Neural progenitor cell (in vitro differentiated cells): ENCODE measurements around the gene SOX5. TPM values are rescaled to one million over a fixed set of nuclear protein-coding genes. Genes with fewer than 3 reads are reported as not detected.

ENCODE experiments used
- DNase-seq: peaks from one replicate; pipeline ENCODE4 v3.0.0-alpha.2; 2016; ENCODE audit warnings: low spot score
- H2AFZ ChIP-seq: fragments of 200-600 bp; sonication (generic); replicated peaks from 2 replicates; pipeline ENCODE4 v1.6.1; 2016; ENCODE audit warnings: antibody characterized with exemption
- H3F3A ChIP-seq: fragments of 200-600 bp; sonication (generic); 2 replicates; pipeline ENCODE4 v1.6.1; 2016; ENCODE audit warnings: antibody characterized with exemption, low read depth
- H3K27ac ChIP-seq: fragments of 200-600 bp; sonication (generic); 2 replicates; pipeline ENCODE4 v1.5.1; 2016; ENCODE audit warnings: mild to moderate bottlenecking
- H3K27me3 ChIP-seq: fragments of 200-600 bp; sonication (generic); 2 replicates; pipeline ENCODE4 v1.6.1; 2016; ENCODE audit warnings: mild to moderate bottlenecking, moderate library complexity
- H3K36me3 ChIP-seq: fragments of 200-600 bp; sonication (generic); 2 replicates; pipeline ENCODE4 v1.5.1; 2016
- H3K4me1 ChIP-seq: fragments of 200-600 bp; sonication (generic); 2 replicates; pipeline ENCODE4 v1.6.1; 2016; ENCODE audit warnings: mixed run types
- H3K4me2 ChIP-seq: fragments of 200-600 bp; sonication (generic); 2 replicates; pipeline ENCODE4 v1.6.1; 2016
- H3K4me3 ChIP-seq: fragments of 200-600 bp; sonication (generic); 2 replicates; pipeline ENCODE4 v1.5.1; 2016
- H3K79me2 ChIP-seq: fragments of 200-600 bp; sonication (generic); 2 replicates; pipeline ENCODE4 v1.6.1; 2016; ENCODE audit warnings: low read depth
- H3K9ac ChIP-seq: fragments of 200-600 bp; sonication (generic); 2 replicates; pipeline ENCODE4 v1.6.1; 2016
- H3K9me3 ChIP-seq: fragments of 200-600 bp; sonication (generic); 2 replicates; pipeline ENCODE4 v1.5.1; 2016; ENCODE audit warnings: low read depth
- H4K20me1 ChIP-seq: fragments of 200-600 bp; sonication (generic); 2 replicates; pipeline ENCODE4 v1.6.1; 2016; ENCODE audit warnings: low read depth
- H3K27ac Mint-ChIP-seq: 3 replicates; pipeline ENCODE4 v1.8.0; 2021; ENCODE audit warnings: mixed read lengths
- H3K27me3 Mint-ChIP-seq: 2 replicates; pipeline ENCODE4 v1.8.0; 2022; ENCODE audit warnings: low read depth, mild to moderate bottlenecking, inconsistent platforms, moderate library complexity, mixed read lengths; ENCODE audit not compliant: insufficient read depth
- H3K36me3 Mint-ChIP-seq: 3 replicates; pipeline ENCODE4 v1.8.0; 2021; ENCODE audit warnings: mixed read lengths
- H3K4me1 Mint-ChIP-seq: 3 replicates; pipeline ENCODE4 v1.8.0; 2021; ENCODE audit warnings: mixed read lengths
- H3K4me3 Mint-ChIP-seq: 3 replicates; pipeline ENCODE4 v1.8.0; 2021; ENCODE audit warnings: mild to moderate bottlenecking, moderate library complexity, mixed read lengths
- H3K9me3 Mint-ChIP-seq: 3 replicates; pipeline ENCODE4 v1.8.0; 2020; ENCODE audit warnings: mixed read lengths
- CTCF ChIP-seq: fragments of 200-600 bp; sonication (generic); IDR thresholded peaks from 2 replicates; pipeline ENCODE4 v1.5.1; 2017; ENCODE audit warnings: antibody characterized with exemption, mild to moderate bottlenecking
- EZH2 ChIP-seq: fragments of 200-600 bp; sonication (generic); IDR thresholded peaks from 2 replicates; pipeline ENCODE4 v1.6.1; 2017; ENCODE audit warnings: antibody characterized with exemption, mild to moderate bottlenecking, moderate library complexity
- EZH2phosphoT487 ChIP-seq: fragments of 200-600 bp; sonication (generic); IDR thresholded peaks from 2 replicates; pipeline ENCODE4 v1.6.1; 2017; ENCODE audit warnings: antibody characterized with exemption
- total RNA-seq: library from RNA; depleted of rRNA; stranded (reverse); fragments of >200 nt; gene quantifications from 2 replicates; pipeline ENCODE4 v1.2.3, GENCODE V29; 2015; ENCODE audit warnings: low replicate concordance

The SOX5 gene
- total RNA-seq, 1 donor from 2014 or later: 79.5 TPM

DNA sequence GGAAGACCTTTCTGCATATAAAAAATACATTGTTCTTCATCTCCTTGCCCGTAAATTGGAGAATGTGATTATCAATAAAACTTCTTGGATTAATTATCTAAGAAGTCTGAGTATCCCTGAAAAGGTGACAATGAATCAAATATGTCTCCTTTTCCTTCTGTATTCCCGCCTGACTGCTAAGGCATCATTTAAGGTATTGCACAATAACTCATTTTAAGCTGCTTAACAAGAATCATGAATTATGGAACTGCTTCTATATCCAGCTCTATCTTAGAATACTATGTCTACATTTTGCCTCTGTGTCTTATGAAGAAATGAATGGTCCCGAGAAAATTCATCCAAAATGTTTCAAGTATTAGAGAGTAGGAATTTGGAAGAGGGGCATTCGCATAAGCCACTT is 294.4 kb downstream of the SOX5 start:
- no peaks in the 10 kb centered on the region for H3K79me2 ChIP-seq
- H3K9me3 ChIP-seq: no peaks in the 10 kb centered on the region
- H3K27me3 ChIP-seq: no peaks in the 10 kb centered on the region
- Mint-ChIP-seq H3K9me3 (no peaks in the 10 kb centered on the region), H3K27ac (no peak overlapping the region), H3K4me3 (no peak overlapping the region), H3K4me1 (peaks cover 3% of the 10 kb centered on the region), H3K36me3 (peaks cover 8% of the 10 kb centered on the region), H3K27me3 (no peaks in the 10 kb centered on the region)
- H3K27ac ChIP-seq: no peak overlapping the region
- H3K36me3 ChIP-seq: no peaks in the 10 kb centered on the region
- no peaks in the 10 kb centered on the region for H3K4me1 ChIP-seq
- TF ChIP-seq CTCF (no peak), EZH2 (no peak)
- H3K9ac ChIP-seq: no peak overlapping the region
- no peak overlapping the region for H2AFZ ChIP-seq
- no peak for DNase-seq
- peaks cover 4% of the 10 kb centered on the region for H3F3A ChIP-seq
- no peaks in the 10 kb centered on the region for H4K20me1 ChIP-seq
- no peak overlapping the region for H3K4me3 ChIP-seq
- no peak overlapping the region for H3K4me2 ChIP-seq

GRCh38 chr12:23648546-23648945 is 300.9 kb downstream of the SOX5 start:
- Histone ChIP-seq H3K27ac (no peak overlapping the region), H3K4me3 (no peak overlapping the region), H3K27me3 (no peaks in the 10 kb centered on the region), H3K9me3 (no peaks in the 10 kb centered on the region), H3K36me3 (peaks cover 8% of the 10 kb centered on the region), H3F3A (peaks cover 13% of the 10 kb centered on the region), H4K20me1 (no peaks in the 10 kb centered on the region), H3K79me2 (no peaks in the 10 kb centered on the region), H3K9ac (no peak overlapping the region), H2AFZ (no peak overlapping the region), H3K4me1 (no peaks in the 10 kb centered on the region), H3K4me2 (no peak overlapping the region)
- Mint-ChIP-seq H3K27me3 (no peaks in the 10 kb centered on the region), H3K4me1 (peaks cover 3% of the 10 kb centered on the region), H3K36me3 (peaks cover 25% of the 10 kb centered on the region), H3K27ac (no peak overlapping the region), H3K9me3 (peaks cover 10% of the 10 kb centered on the region), H3K4me3 (no peak overlapping the region)
- no peak for DNase-seq
- TF ChIP-seq EZH2phosphoT487: no peak
- no peak for TF ChIP-seq CTCF
- no peak for TF ChIP-seq EZH2

- Histone ChIP-seq H3K36me3 (peaks cover 18% of the 10 kb centered on the region), H3K4me3 (peak overlapping the region; percentile 22), H3F3A (peaks cover 45% of the 10 kb centered on the region), H3K4me2 (peak overlapping the region; percentile 73), H3K9ac (no peak overlapping the region), H3K27me3 (no peaks in the 10 kb centered on the region), H3K27ac (peak overlapping the region; percentile 98), H2AFZ (no peak overlapping the region), H3K4me1 (peaks cover 46% of the 10 kb centered on the region), H4K20me1 (no peaks in the 10 kb centered on the region), H3K79me2 (no peaks in the 10 kb centered on the region), H3K9me3 (no peaks in the 10 kb centered on the region)
- Mint-ChIP-seq H3K4me3 (peak overlapping the region; percentile 48), H3K36me3 (peaks cover 27% of the 10 kb centered on the region), H3K27me3 (no peaks in the 10 kb centered on the region), H3K4me1 (peaks cover 40% of the 10 kb centered on the region), H3K27ac (peak overlapping the region; percentile 83), H3K9me3 (peaks cover 12% of the 10 kb centered on the region)
- DNase-seq: peak; percentile 91
- TF ChIP-seq EZH2phosphoT487 (peak; percentile 47), CTCF (no peak)
Observed at GRCh38 chr12:23640754-23641153, 308.7 kb downstream of the SOX5 start.

DNA sequence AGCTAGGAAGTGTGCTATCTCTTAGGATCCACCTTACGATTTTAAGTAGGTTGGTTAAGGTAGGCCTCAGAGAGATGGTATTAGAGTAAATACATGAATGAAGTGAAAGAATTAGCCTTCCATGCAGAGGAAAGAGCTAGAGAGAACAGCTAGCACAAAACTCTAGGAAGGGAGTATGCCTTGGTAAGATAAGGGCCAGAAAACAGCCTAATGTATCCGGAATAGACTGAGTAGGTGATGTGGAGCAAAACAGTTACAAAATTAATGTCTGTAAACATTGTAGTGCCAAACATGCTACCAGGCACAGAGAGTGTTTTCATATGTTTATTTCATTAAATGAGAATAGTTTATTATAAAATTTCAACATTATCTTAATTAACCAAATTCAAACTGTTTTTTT is 315.1 kb downstream of the SOX5 start:
- H3K9me3 Mint-ChIP-seq: peaks cover 2% of the 10 kb centered on the region
- peaks cover 23% of the 10 kb centered on the region for H3K36me3 Mint-ChIP-seq
- no peaks in the 10 kb centered on the region for H3K79me2 ChIP-seq
- H4K20me1 ChIP-seq: no peaks in the 10 kb centered on the region
- H3K27ac ChIP-seq: peak overlapping the region; percentile 56
- H3K27me3 Mint-ChIP-seq: no peaks in the 10 kb centered on the region
- no peak overlapping the region for H3K4me3 Mint-ChIP-seq
- H3K9ac ChIP-seq: no peak overlapping the region
- TF ChIP-seq EZH2 (no peak), EZH2phosphoT487 (no peak)
- H3K9me3 ChIP-seq: no peaks in the 10 kb centered on the region
- peaks cover 19% of the 10 kb centered on the region for H3F3A ChIP-seq
- no peaks in the 10 kb centered on the region for H3K27me3 ChIP-seq
- peaks cover 44% of the 10 kb centered on the region for H3K4me1 ChIP-seq
- DNase-seq: no peak
- peaks cover 27% of the 10 kb centered on the region for H3K4me1 Mint-ChIP-seq
- peaks cover 18% of the 10 kb centered on the region for H3K36me3 ChIP-seq
- no peak overlapping the region for H2AFZ ChIP-seq
- no peak overlapping the region for H3K4me2 ChIP-seq
- no peak overlapping the region for H3K27ac Mint-ChIP-seq
- no peak overlapping the region for H3K4me3 ChIP-seq
